D721Med (cell line): ENCODE results near the gene DRC3.
"Not testable (repeated sequence)": the region's sequence is repeated elsewhere in the genome, so short reads cannot be mapped to it uniquely, and the experiment has no call there.

Experiments
- DNase-seq: peaks from one replicate; pipeline ENCODE4 v3.0.0; 2011; ENCODE audit warnings: low spot score; ENCODE audit not compliant: insufficient read length
- FAIRE-seq: peaks from 2 replicates; lab custom pipeline; 2011; peaks lifted over from hg19 to GRCh38; lab: Jason Lieb, UNC
- TF ChIP-seq, protein P1 (sequence below): IDR thresholded peaks from 2 replicates; pipeline ENCODE4 v1.5.1; 2012; ENCODE audit warnings: mild to moderate bottlenecking, control low read depth; ENCODE audit not compliant: insufficient read depth; ENCODE audit errors: missing control alignments

Gene DRC3

GRCh38 chr17:17935321-17936271 lies 37.1 kb upstream of the DRC3 start:
- DNase-seq (no peak), FAIRE-seq (no peak)
- TF ChIP-seq, protein P1, sequence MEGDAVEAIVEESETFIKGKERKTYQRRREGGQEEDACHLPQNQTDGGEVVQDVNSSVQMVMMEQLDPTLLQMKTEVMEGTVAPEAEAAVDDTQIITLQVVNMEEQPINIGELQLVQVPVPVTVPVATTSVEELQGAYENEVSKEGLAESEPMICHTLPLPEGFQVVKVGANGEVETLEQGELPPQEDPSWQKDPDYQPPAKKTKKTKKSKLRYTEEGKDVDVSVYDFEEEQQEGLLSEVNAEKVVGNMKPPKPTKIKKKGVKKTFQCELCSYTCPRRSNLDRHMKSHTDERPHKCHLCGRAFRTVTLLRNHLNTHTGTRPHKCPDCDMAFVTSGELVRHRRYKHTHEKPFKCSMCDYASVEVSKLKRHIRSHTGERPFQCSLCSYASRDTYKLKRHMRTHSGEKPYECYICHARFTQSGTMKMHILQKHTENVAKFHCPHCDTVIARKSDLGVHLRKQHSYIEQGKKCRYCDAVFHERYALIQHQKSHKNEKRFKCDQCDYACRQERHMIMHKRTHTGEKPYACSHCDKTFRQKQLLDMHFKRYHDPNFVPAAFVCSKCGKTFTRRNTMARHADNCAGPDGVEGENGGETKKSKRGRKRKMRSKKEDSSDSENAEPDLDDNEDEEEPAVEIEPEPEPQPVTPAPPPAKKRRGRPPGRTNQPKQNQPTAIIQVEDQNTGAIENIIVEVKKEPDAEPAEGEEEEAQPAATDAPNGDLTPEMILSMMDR, result no peak

DNA sequence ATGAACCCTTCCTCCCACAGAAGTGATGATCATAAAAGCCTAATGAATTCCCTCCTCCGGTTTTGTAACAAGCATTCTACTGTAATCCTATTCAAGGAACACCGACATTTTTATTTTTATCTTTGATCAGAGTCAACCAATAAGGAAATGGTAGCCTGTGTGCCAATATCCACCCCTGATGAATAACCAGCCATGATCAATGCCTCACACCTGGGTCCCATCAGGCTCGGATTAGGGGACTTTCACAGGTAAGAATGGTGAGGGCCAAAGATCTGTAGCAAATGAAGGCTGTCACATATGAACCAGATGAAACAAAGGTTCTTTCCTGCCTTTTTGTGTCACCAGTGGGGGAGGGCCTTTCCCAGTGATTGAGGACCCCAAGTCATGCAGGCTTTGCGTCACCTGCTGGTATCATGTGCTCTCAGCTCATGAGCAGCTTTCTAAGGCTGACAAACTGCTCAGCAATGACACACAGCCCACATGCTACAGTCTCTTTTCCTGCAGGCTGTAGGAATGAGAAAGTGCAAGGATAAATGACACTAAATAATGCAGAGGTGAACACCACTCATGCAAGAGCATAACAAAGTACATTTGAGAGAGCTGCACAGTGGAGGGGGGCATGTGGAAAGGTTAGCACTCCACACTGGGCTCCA lies 35.3 kb upstream of the DRC3 start:
- TF ChIP-seq, protein P1, result no peak
- no peak for DNase-seq
- FAIRE-seq, result no peak

DNA sequence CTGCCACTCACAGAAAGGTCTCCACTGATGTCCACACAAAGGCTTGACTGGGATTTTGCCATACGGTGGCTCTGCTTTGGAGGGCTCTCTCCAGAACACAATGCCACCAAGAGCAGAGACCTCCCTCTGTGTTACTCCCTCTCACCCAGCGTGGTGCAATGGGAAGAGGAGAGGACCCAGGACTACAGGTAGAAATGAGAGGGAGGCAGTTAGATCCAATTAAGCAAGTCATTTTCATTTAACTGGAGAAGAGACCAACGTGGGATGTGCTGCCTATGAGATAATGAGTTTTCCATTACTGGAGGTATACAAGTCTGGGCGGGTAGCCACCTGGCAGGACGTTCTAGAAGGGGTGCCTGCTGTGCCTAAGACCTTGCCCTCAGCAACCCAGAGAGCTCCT lies 34.7 kb upstream of the DRC3 start:
- TF ChIP-seq, protein P1, result no peak
- no peak for DNase-seq
- no peak for FAIRE-seq

DNA sequence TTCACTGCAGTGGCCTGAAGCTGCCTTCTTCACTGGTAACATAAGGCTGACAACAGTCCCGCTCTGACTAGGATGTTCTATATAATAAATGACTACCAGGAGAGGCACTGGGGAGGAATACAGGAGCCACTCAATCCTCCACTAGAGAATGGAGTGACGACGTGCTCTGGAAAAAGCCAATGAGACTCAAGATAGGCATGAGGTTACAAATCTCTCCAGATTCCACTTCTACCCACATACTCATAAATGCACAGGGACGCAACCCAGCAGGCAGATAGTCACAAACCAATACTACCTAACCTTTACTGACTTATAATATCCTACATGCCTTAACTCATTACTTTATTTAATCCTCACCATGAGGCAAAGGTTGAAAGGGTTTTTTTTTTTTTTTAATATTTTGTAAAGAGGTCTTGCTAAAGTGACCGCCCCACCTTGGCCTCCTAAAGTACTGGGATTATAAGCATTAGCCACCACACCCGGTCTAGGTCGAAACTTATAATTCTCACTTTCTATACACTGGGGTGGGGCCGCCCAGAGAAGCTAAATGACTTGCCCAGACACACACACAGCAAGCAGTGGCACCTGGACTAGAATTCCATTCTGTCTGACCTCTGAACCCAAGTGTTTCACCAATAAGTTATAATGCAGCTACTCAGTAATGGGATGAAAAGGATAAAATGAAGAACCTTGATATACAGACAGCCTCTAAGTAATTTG lies 34.1 kb upstream of the DRC3 start:
- TF ChIP-seq, protein P1, result no peak
- no peak for FAIRE-seq
- no peak for DNase-seq

DNA sequence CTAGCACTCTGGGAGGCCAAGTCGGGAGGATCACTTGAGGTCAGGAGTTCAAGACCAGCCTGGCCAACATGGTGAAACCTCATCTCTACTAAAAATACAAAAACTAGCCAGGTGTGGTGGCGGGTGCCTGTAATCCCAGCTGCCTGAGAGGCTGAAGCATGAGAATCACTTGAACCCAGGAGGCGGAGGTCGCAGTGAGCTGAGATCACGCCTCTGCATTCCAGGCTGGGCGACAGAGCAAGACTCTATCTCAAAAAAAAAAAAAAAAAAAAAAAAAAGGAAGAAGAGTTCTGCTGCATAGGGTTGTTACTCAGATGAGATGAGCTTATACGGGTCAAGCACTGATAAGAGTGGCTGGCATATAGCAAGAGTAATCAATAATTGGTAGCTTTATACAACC lies 32.7 kb upstream of the DRC3 start:
- FAIRE-seq, DNase-seq: not testable (repeated sequence)

DNA sequence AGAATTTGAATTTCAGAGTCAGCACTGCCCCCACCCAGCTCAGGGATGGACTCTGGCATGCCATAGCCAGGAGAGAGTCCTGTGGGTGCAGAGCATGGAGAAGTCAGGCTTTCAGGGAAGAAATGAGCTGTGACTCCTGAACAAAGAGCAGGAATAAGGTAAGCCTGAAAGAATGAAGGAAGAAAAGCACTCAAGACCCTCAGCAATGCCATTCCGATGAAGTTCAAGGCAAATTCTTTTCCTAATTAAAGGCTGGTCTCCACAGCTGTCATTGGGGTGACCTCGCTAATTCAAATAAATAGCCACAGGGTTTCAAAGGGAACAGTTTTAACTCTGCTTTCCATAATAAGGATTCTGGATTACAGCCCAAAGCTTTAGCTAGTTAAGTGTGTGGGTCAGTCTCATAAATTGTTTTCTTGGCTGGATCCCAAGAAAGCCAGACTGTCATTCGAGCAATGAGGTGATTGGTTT lies 32.2 kb upstream of the DRC3 start:
- DNase-seq (no peak), FAIRE-seq (no peak)
- TF ChIP-seq, protein P1, result no peak

DNA sequence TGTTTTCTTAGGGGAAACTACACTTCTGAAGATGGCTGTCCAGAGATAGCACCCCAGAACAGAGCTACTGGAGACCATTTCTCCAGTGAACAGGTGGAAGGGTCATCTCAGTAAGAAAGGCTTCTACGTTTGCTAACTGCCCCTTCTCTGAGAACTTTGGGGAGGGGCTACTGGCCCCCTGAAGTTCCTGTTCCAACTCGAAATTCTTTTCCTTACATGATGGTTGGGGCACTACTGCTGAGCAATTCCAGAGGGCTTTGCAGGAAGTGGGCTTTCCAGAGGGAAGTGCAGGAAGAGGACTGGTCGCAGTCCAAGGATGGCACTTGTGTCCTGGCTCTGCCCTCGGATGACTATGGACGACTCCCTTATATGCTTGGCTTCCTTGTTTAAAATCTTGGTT lies 31.6 kb upstream of the DRC3 start:
- DNase-seq, result no peak
- TF ChIP-seq, protein P1, result no peak
- no peak for FAIRE-seq
